Subcutaneous preadipocyte (primary cell): ENCODE data around the gene CST5. TPM values are rescaled to one million over a fixed set of nuclear protein-coding genes. Genes with fewer than 3 reads are reported as not detected.

Experiments
- total RNA-seq: library from RNA; depleted of rRNA; stranded (reverse); fragments of >200 nt; gene quantifications from 2 replicates; pipeline ENCODE4 v1.2.3, GENCODE V29; 2012

CST5 gene
- total RNA-seq = not detected in 2 replicates

GRCh38 chr20:23879328-23879798, at the start of gene CST5:
TSS of gene CST5 (minus strand) at chr20:23879748. CDS start at chr20:23879676, 72 bp downstream.

GRCh38 chr20:23826541-23827021, 53.0 kb downstream of the CST5 start, which contains the start of gene CST2:
TSS of gene CST2 (minus strand) at chr20:23826729. CDS start at chr20:23826660, 69 bp downstream.

Other genes starting within 250 kb of the CST5 start
- gene CST3, start 241.8 kb downstream of the CST5 start, total RNA-seq = 192 and 315 TPM in 2 replicates
- gene CST4, start 190.7 kb downstream of the CST5 start, total RNA-seq = not detected in 2 replicates
- 0.20 TPM in 1 of 2 replicates, not detected in the other for gene CST1, start 128.8 kb downstream of the CST5 start, total RNA-seq
- gene CST2, start 53.0 kb downstream of the CST5 start, total RNA-seq = not detected in 2 replicates
- not detected in 2 replicates for gene GGTLC1, start 109.0 kb upstream of the CST5 start, total RNA-seq